H9 (cell line): Measurements from ENCODE around the gene TSNAXIP1. TPM values are rescaled to one million over a fixed set of nuclear protein-coding genes. Genes with fewer than 3 reads are reported as not detected.

Experiments used
- DNase-seq: peaks from one replicate; pipeline ENCODE4 v3.0.0-alpha.2; 2017
- H2AFZ ChIP-seq: one replicate; pipeline ENCODE4 v1.6.1; 2013; ENCODE audit warnings: mild to moderate bottlenecking, low read length, control low read depth, moderate library complexity
- H2AK5ac ChIP-seq: 2 replicates; pipeline ENCODE4 v1.6.1; 2013; ENCODE audit warnings: low read length, control low read depth, mixed read lengths; ENCODE audit not compliant: insufficient read length
- H2BK120ac ChIP-seq: one replicate; pipeline ENCODE4 v1.6.1; 2013; ENCODE audit warnings: low read depth, mild to moderate bottlenecking, low read length, control low read depth, inconsistent platforms; ENCODE audit not compliant: poor library complexity, severe bottlenecking
- H2BK12ac ChIP-seq: 2 replicates; pipeline ENCODE4 v1.6.1; 2013; ENCODE audit warnings: low read length, control low read depth, mixed read lengths, low read depth; ENCODE audit not compliant: insufficient read length
- H2BK15ac ChIP-seq: 2 replicates; pipeline ENCODE4 v1.6.1; 2013; ENCODE audit warnings: low read depth, low read length, control low read depth
- H2BK20ac ChIP-seq: one replicate; pipeline ENCODE4 v1.6.1; 2013; ENCODE audit warnings: low read depth, mild to moderate bottlenecking, low read length, control low read depth, inconsistent platforms; ENCODE audit not compliant: poor library complexity, severe bottlenecking
- H2BK5ac ChIP-seq: 2 replicates; pipeline ENCODE4 v1.6.1; 2013; ENCODE audit warnings: low read length, control low read depth, mixed read lengths; ENCODE audit not compliant: insufficient read length
- H3K14ac ChIP-seq: 2 replicates; pipeline ENCODE4 v1.6.1; 2013; ENCODE audit warnings: low read length, control low read depth; ENCODE audit not compliant: insufficient read depth
- H3K18ac ChIP-seq: 2 replicates; pipeline ENCODE4 v1.6.1; 2013; ENCODE audit warnings: low read depth, mild to moderate bottlenecking, mixed read lengths, low read length, control low read depth; ENCODE audit not compliant: insufficient read length
- H3K23ac ChIP-seq: 2 replicates; pipeline ENCODE4 v1.6.1; 2013; ENCODE audit warnings: low read length, control low read depth, mixed read lengths, low read depth; ENCODE audit not compliant: insufficient read length
- H3K23me2 ChIP-seq: 2 replicates; pipeline ENCODE4 v1.6.1; 2013; ENCODE audit warnings: low read depth, mild to moderate bottlenecking, mixed read lengths, low read length, control low read depth; ENCODE audit not compliant: insufficient read length, poor library complexity, severe bottlenecking
- H3K27ac ChIP-seq: 2 replicates; pipeline ENCODE4 v1.5.1; 2013; ENCODE audit warnings: low read length, control low read depth, mixed read lengths, low read depth; ENCODE audit not compliant: insufficient read length
- H3K27me3 ChIP-seq: 2 replicates; pipeline ENCODE4 v1.6.1; 2013; ENCODE audit warnings: low read length, control low read depth, inconsistent platforms; ENCODE audit not compliant: insufficient read depth
- H3K4ac ChIP-seq: 2 replicates; pipeline ENCODE4 v1.6.1; 2013; ENCODE audit warnings: low read depth, mild to moderate bottlenecking, control low read depth, inconsistent platforms, low read length, moderate library complexity
- H3K4me1 ChIP-seq: 2 replicates; pipeline ENCODE4 v1.6.1; 2013; ENCODE audit warnings: low read length, control low read depth, inconsistent platforms; ENCODE audit not compliant: insufficient read depth
- H3K4me2 ChIP-seq: 2 replicates; pipeline ENCODE4 v1.6.1; 2013; ENCODE audit warnings: low read length, control low read depth, mixed read lengths; ENCODE audit not compliant: insufficient read length, insufficient read depth
- H3K56ac ChIP-seq: 2 replicates; pipeline ENCODE4 v1.6.1; 2013; ENCODE audit warnings: low read depth, mild to moderate bottlenecking, mixed read lengths, low read length, control low read depth; ENCODE audit not compliant: insufficient read length
- H3K79me1 ChIP-seq: 2 replicates; pipeline ENCODE4 v1.6.1; 2013; ENCODE audit warnings: low read depth, mild to moderate bottlenecking, moderate library complexity, low read length, control low read depth, inconsistent platforms; ENCODE audit not compliant: insufficient read depth, poor library complexity, severe bottlenecking
- H3K79me2 ChIP-seq: 2 replicates; pipeline ENCODE4 v1.6.1; 2013; ENCODE audit warnings: low read length, control low read depth, inconsistent platforms; ENCODE audit not compliant: insufficient read depth
- H3K9ac ChIP-seq: 2 replicates; pipeline ENCODE4 v1.6.1; 2013; ENCODE audit warnings: low read length, control low read depth, mixed read lengths; ENCODE audit not compliant: insufficient read length; ENCODE audit errors: extremely low read depth
- H3K9me3 ChIP-seq: one replicate; pipeline ENCODE4 v1.6.1; 2013; ENCODE audit warnings: low read depth, low read length, inconsistent platforms; ENCODE audit not compliant: control insufficient read depth
- H3T11ph ChIP-seq: one replicate; pipeline ENCODE4 v1.6.1; 2013; ENCODE audit warnings: mild to moderate bottlenecking, low read length, control low read depth, inconsistent platforms
- H4K20me1 ChIP-seq: one replicate; pipeline ENCODE4 v1.6.1; 2013; ENCODE audit not compliant: control insufficient read depth, insufficient read length, insufficient read depth
- H4K5ac ChIP-seq: 2 replicates; pipeline ENCODE4 v1.6.1; 2013; ENCODE audit warnings: low read depth, mild to moderate bottlenecking, mixed read lengths, low read length, control low read depth; ENCODE audit not compliant: insufficient read length
- H4K8ac ChIP-seq: replicated peaks from 2 replicates; pipeline ENCODE4 v1.6.1; 2013; ENCODE audit warnings: low read length, control low read depth, mixed read lengths, low read depth; ENCODE audit not compliant: insufficient read length
- H4K91ac ChIP-seq: 2 replicates; pipeline ENCODE4 v1.6.1; 2013; ENCODE audit warnings: low read depth, mild to moderate bottlenecking, moderate library complexity, mixed read lengths, low read length, control low read depth; ENCODE audit not compliant: insufficient read length
- H3K27ac Mint-ChIP-seq, 3 experiments: 2 replicates in 2 of 3; 3 replicates in 1 of 3; pipeline ENCODE4 v1.8.0; 2020 to 2021; ENCODE audit warnings: mixed read lengths in 3 of 3, mild to moderate bottlenecking in 1 of 3, moderate library complexity in 1 of 3
- H3K27me3 Mint-ChIP-seq: 2 replicates; pipeline ENCODE4 v1.8.0; 2021; ENCODE audit warnings: low read depth, mild to moderate bottlenecking, moderate library complexity, mixed read lengths
- H3K36me3 Mint-ChIP-seq, 3 experiments: 2 replicates in 2 of 3; 3 replicates in 1 of 3; pipeline ENCODE4 v1.8.0; 2020 to 2021; ENCODE audit warnings: low read depth in 3 of 3, mixed read lengths in 3 of 3; ENCODE audit not compliant: insufficient read depth in 1 of 3
- H3K4me1 Mint-ChIP-seq, 2 experiments: 2 replicates each; pipeline ENCODE4 v1.8.0; 2020; ENCODE audit warnings: mixed read lengths in 2 of 2
- H3K4me3 Mint-ChIP-seq, 2 experiments: 2 replicates in 1 of 2; 3 replicates in 1 of 2; pipeline ENCODE4 v1.8.0; 2020 to 2021; ENCODE audit warnings: mild to moderate bottlenecking in 2 of 2, mixed read lengths in 2 of 2, moderate library complexity in 1 of 2
- H3K9me3 Mint-ChIP-seq, 2 experiments: 2 replicates in 1 of 2; 3 replicates in 1 of 2; pipeline ENCODE4 v1.8.0; 2020; ENCODE audit warnings: mild to moderate bottlenecking in 2 of 2, mixed read lengths in 2 of 2, moderate library complexity in 1 of 2
- total RNA-seq: library from RNA; stranded (reverse); gene quantifications from 2 replicates; pipeline ENCODE4 v1.2.1, GENCODE V29; 2021
- TF ChIP-seq, protein P1 (sequence below): fragments of 200-600 bp; sonication (generic); conservative IDR thresholded peaks from 3 replicates; pipeline ENCODE4 v1.8.0; 2021; ENCODE audit warnings: antibody characterized with exemption, mild to moderate bottlenecking

Gene TSNAXIP1
- total RNA-seq, 1 experiment from 2014 or later, result 1.3 TPM

DNA sequence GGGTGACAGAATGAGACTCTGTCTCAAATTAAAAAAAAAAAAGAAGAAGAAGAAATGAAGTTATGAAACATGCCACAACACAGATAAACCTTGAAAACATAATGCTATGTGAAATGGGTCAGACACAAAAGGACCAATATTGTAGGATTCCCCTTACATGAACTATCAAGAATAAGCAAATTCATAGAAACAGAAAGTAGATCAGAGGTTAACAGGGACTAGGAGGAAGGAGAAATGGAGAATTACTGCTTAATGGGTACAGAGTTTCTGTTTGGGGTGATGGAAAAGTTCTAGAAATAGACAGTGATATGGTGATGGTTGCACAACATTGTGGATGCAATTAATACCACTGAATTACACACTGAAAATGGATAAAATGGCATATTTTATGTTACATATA is 16.6 kb upstream of the TSNAXIP1 start:
- no peaks in the 10 kb centered on the region for H3K23me2 ChIP-seq
- no peak overlapping the region for H4K5ac ChIP-seq
- Mint-ChIP-seq H3K27ac (no peak overlapping the region; a peak in 1 of 7 replicates), H3K9me3 (no peaks in the 10 kb centered on the region), H3K27me3 (no peaks in the 10 kb centered on the region), H3K4me1 (no peaks in the 10 kb centered on the region), H3K36me3 (no peaks in the 10 kb centered on the region; a peak in 2 of 7 replicates), H3K4me3 (no peak overlapping the region; a peak in 1 of 5 replicates)
- no peak overlapping the region for H3K23ac ChIP-seq
- no peak overlapping the region for H4K8ac ChIP-seq
- H2BK5ac ChIP-seq, result no peak overlapping the region
- H2BK120ac ChIP-seq, result no peak overlapping the region
- H3K9me3 ChIP-seq, result no peaks in the 10 kb centered on the region
- no peak overlapping the region for H2BK20ac ChIP-seq
- no peak overlapping the region for H2BK12ac ChIP-seq
- no peaks in the 10 kb centered on the region for H4K20me1 ChIP-seq
- H2AFZ ChIP-seq, result no peak overlapping the region
- H3K4me2 ChIP-seq, result no peak overlapping the region
- TF ChIP-seq, protein P1, sequence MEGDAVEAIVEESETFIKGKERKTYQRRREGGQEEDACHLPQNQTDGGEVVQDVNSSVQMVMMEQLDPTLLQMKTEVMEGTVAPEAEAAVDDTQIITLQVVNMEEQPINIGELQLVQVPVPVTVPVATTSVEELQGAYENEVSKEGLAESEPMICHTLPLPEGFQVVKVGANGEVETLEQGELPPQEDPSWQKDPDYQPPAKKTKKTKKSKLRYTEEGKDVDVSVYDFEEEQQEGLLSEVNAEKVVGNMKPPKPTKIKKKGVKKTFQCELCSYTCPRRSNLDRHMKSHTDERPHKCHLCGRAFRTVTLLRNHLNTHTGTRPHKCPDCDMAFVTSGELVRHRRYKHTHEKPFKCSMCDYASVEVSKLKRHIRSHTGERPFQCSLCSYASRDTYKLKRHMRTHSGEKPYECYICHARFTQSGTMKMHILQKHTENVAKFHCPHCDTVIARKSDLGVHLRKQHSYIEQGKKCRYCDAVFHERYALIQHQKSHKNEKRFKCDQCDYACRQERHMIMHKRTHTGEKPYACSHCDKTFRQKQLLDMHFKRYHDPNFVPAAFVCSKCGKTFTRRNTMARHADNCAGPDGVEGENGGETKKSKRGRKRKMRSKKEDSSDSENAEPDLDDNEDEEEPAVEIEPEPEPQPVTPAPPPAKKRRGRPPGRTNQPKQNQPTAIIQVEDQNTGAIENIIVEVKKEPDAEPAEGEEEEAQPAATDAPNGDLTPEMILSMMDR, result no peak
- H3K4me1 ChIP-seq, result no peaks in the 10 kb centered on the region
- no peak overlapping the region for H3K56ac ChIP-seq
- no peak overlapping the region for H3T11ph ChIP-seq
- no peaks in the 10 kb centered on the region for H3K79me1 ChIP-seq
- no peak overlapping the region for H3K18ac ChIP-seq
- no peak overlapping the region for H2AK5ac ChIP-seq
- no peak overlapping the region for H2BK15ac ChIP-seq
- H3K14ac ChIP-seq, result no peak overlapping the region
- no peak for DNase-seq
- H3K4ac ChIP-seq, result no peak overlapping the region
- H3K9ac ChIP-seq, result no peak overlapping the region
- H3K27me3 ChIP-seq, result no peaks in the 10 kb centered on the region
- H3K27ac ChIP-seq, result no peak overlapping the region
- no peaks in the 10 kb centered on the region; the same call in 1 of the 2 replicates for H3K79me2 ChIP-seq
- no peak overlapping the region for H4K91ac ChIP-seq
